HG02623 (cell line): Measurements from ENCODE around the gene ZNF570.

Experiments
- ATAC-seq: cut with Tn5 transposase; IDR thresholded peaks from one replicate; pipeline ENCODE4 v1.9.1; 2021; ENCODE audit warnings: moderate library complexity; ENCODE audit not compliant: unreplicated experiment

Gene ZNF570

GRCh38 chr19:37468961-37469777 is at the start of gene ZNF570:
ZNF570 (plus strand) TSS chr19:37469356; CDS start chr19:37470355, 999 bp downstream.
- peak; percentile 56 for ATAC-seq

- no peak for ATAC-seq
Measured at GRCh38 chr19:37452500-37453245, 16.5 kb upstream of the ZNF570 start.

- ATAC-seq: no peak
Measured at GRCh38 chr19:37466277-37466797, 2.8 kb upstream of the ZNF570 start.

- ATAC-seq: peak; percentile 57
Measured at GRCh38 chr19:37466798-37467607, 2.2 kb upstream of the ZNF570 start, which contains the start of gene ZNF569. ZNF569 (minus strand) TSS chr19:37467444; CDS start chr19:37444921, 22,523 bp downstream.

- ATAC-seq: no peak
Measured at GRCh38 chr19:37467608-37468090, 1.5 kb upstream of the ZNF570 start.

- no peak for ATAC-seq
Measured at GRCh38 chr19:37470216-37470615, 1.1 kb downstream of the ZNF570 start.

GRCh38 chr19:37472165-37472564 is 3.0 kb downstream of the ZNF570 start:
- no peak for ATAC-seq

GRCh38 chr19:37484406-37485168 is 15.4 kb downstream of the ZNF570 start:
- no peak for ATAC-seq

GRCh38 chr19:37492213-37492612 is 23.1 kb downstream of the ZNF570 start:
- no peak for ATAC-seq

GRCh38 chr19:37505958-37506386 is 36.8 kb downstream of the ZNF570 start:
- ATAC-seq: no peak

- no peak for ATAC-seq
Measured at GRCh38 chr19:37506387-37507166, 37.4 kb downstream of the ZNF570 start, which contains the start of gene ZNF793. ZNF793 (plus strand) TSS chr19:37506939; CDS start chr19:37523440, 16,501 bp downstream.

GRCh38 chr19:37507167-37507464 is 38.0 kb downstream of the ZNF570 start:
- no peak for ATAC-seq

GRCh38 chr19:37511186-37511585 is 42.0 kb downstream of the ZNF570 start:
- no peak for ATAC-seq

- ATAC-seq: no peak
Measured at GRCh38 chr19:37511821-37512220, 42.7 kb downstream of the ZNF570 start.

GRCh38 chr19:37513397-37513796 is 44.2 kb downstream of the ZNF570 start:
- no peak for ATAC-seq

- ATAC-seq: no peak
Measured at GRCh38 chr19:37519890-37520289, 50.7 kb downstream of the ZNF570 start.

- no peak for ATAC-seq
Measured at GRCh38 chr19:37537391-37537947, 68.3 kb downstream of the ZNF570 start.
